GM23338 (cell line): ENCODE measurements around the gene CD2AP. TPM values are rescaled to one million over a fixed set of nuclear protein-coding genes. Genes with fewer than 3 reads are reported as not detected.
"Not testable (repeated sequence)": the region's sequence is repeated elsewhere in the genome, so short reads cannot be mapped to it uniquely, and the experiment has no call there.

Experiments used
- ATAC-seq: fragments of 200-7000 bp; cut with Tn5 transposase; 3 replicates; pipeline ENCODE4 v1.9.1; 2020
- DNase-seq: peaks from one replicate; pipeline ENCODE4 v3.0.0-alpha.2; 2015; ENCODE audit warnings: low spot score
- H2AFZ ChIP-seq: fragments of 200-600 bp; sonication (generic); 2 replicates; pipeline ENCODE4 v1.8.0; 2016; ENCODE audit warnings: antibody characterized with exemption, mild to moderate bottlenecking, moderate library complexity
- H3F3A ChIP-seq: fragments of 200-600 bp; sonication (generic); replicated peaks from 2 replicates; pipeline ENCODE4 v1.8.0; 2017; ENCODE audit warnings: antibody characterized with exemption, mixed run types, low read depth
- H3K27ac ChIP-seq: fragments of 200-600 bp; sonication (generic); 2 replicates; pipeline ENCODE4 v1.6.1; 2016; ENCODE audit warnings: low read depth
- H3K27me3 ChIP-seq: fragments of 200-600 bp; sonication (generic); 2 replicates; pipeline ENCODE4 v1.8.0; 2016; ENCODE audit warnings: mild to moderate bottlenecking, mixed run types, moderate library complexity; ENCODE audit not compliant: insufficient read depth
- H3K36me3 ChIP-seq: fragments of 200-600 bp; sonication (generic); 2 replicates; pipeline ENCODE4 v1.8.0; 2016; ENCODE audit warnings: mild to moderate bottlenecking; ENCODE audit not compliant: insufficient read depth
- H3K4me1 ChIP-seq: fragments of 200-600 bp; sonication (generic); 2 replicates; pipeline ENCODE4 v1.8.0; 2016; ENCODE audit warnings: mild to moderate bottlenecking, moderate library complexity; ENCODE audit not compliant: insufficient read depth
- H3K4me2 ChIP-seq: fragments of 200-600 bp; sonication (generic); 2 replicates; pipeline ENCODE4 v1.7.1; 2017; ENCODE audit warnings: mixed run types
- H3K4me3 ChIP-seq: fragments of 200-600 bp; sonication (generic); 2 replicates; pipeline ENCODE4 v1.6.1; 2016; ENCODE audit warnings: mixed run types
- H3K79me2 ChIP-seq: fragments of 200-600 bp; sonication (generic); replicated peaks from 2 replicates; pipeline ENCODE4 v1.8.0; 2017; ENCODE audit warnings: mild to moderate bottlenecking; ENCODE audit not compliant: insufficient read depth
- H3K9me2 ChIP-seq: fragments of 200-600 bp; sonication (generic); 2 replicates; pipeline ENCODE4 v1.8.0; 2017; ENCODE audit not compliant: insufficient read depth
- H4K20me1 ChIP-seq: fragments of 200-600 bp; sonication (generic); replicated peaks from 2 replicates; pipeline ENCODE4 v1.8.0; 2017; ENCODE audit warnings: mild to moderate bottlenecking; ENCODE audit not compliant: insufficient read depth
- H3K27ac Mint-ChIP-seq: 2 replicates; pipeline ENCODE4 v1.8.0; 2020; ENCODE audit warnings: inconsistent platforms, mild to moderate bottlenecking, moderate library complexity, mixed read lengths
- H3K27me3 Mint-ChIP-seq: 3 replicates; pipeline ENCODE4 v1.8.0; 2022; ENCODE audit warnings: low read depth, mild to moderate bottlenecking, moderate library complexity, mixed read lengths, inconsistent platforms; ENCODE audit not compliant: insufficient read depth, poor library complexity
- H3K36me3 Mint-ChIP-seq: 3 replicates; pipeline ENCODE4 v1.8.0; 2021; ENCODE audit warnings: low read depth, mild to moderate bottlenecking, inconsistent platforms, moderate library complexity, mixed read lengths
- H3K4me1 Mint-ChIP-seq: 3 replicates; pipeline ENCODE4 v1.8.0; 2020; ENCODE audit warnings: mild to moderate bottlenecking, inconsistent platforms, mixed read lengths
- H3K4me3 Mint-ChIP-seq: 3 replicates; pipeline ENCODE4 v1.8.0; 2021; ENCODE audit warnings: moderate library complexity, mild to moderate bottlenecking, inconsistent platforms, mixed read lengths
- H3K9me3 Mint-ChIP-seq: 3 replicates; pipeline ENCODE4 v1.8.0; 2020; ENCODE audit warnings: moderate library complexity, mild to moderate bottlenecking, inconsistent platforms, mixed read lengths
- CREB1 ChIP-seq: fragments of 250-450 bp; sonication (Bioruptor Pico); IDR thresholded peaks from 2 replicates; pipeline ENCODE4 v1.5.0; 2020; ENCODE audit warnings: low read depth, mild to moderate bottlenecking, moderate library complexity
- EZH2 ChIP-seq: fragments of 200-600 bp; sonication (generic); IDR thresholded peaks from one replicate; pipeline ENCODE4 v1.8.0; 2017; ENCODE audit warnings: antibody characterized with exemption, mild to moderate bottlenecking, low read depth; ENCODE audit not compliant: unreplicated experiment
- EZH2phosphoT487 ChIP-seq: fragments of 200-600 bp; sonication (generic); IDR thresholded peaks from one replicate; pipeline ENCODE4 v1.8.1; 2018; ENCODE audit warnings: antibody characterized with exemption; ENCODE audit not compliant: unreplicated experiment
- JUNB ChIP-seq: IDR thresholded peaks from one replicate; pipeline ENCODE4 v1.6.1; 2016; ENCODE audit warnings: antibody characterized with exemption; ENCODE audit not compliant: unreplicated experiment
- REST ChIP-seq: IDR thresholded peaks from one replicate; pipeline ENCODE4 v1.6.1; 2018; ENCODE audit warnings: antibody characterized with exemption; ENCODE audit not compliant: unreplicated experiment
- STAT1 ChIP-seq: IDR thresholded peaks from one replicate; pipeline ENCODE4 v1.6.1; 2016; ENCODE audit warnings: antibody characterized with exemption; ENCODE audit not compliant: unreplicated experiment
- ZNF331 ChIP-seq: fragments of 250-450 bp; sonication (Bioruptor Pico); IDR thresholded peaks from 2 replicates; pipeline ENCODE4 v1.5.0; 2020; ENCODE audit warnings: low read depth, mild to moderate bottlenecking, moderate library complexity
- polyA plus RNA-seq: library from polyadenylated mRNA; unstranded; fragments of >200 nt; fragmentation: Nextera tagmentation; extraction: Ambion mirVana; gene quantifications from 2 replicates; pipeline ENCODE4 v1.2.1, GENCODE V29; 2016
- total RNA-seq: library from RNA; depleted of rRNA; stranded (reverse); fragments of >200 nt; shearing (Covaris generic); gene quantifications from 2 replicates; pipeline ENCODE4 v1.2.3, GENCODE V29; 2014

The CD2AP gene
- total and polyA plus RNA-seq, 2 experiments from 2014 or later = 38.0 to 93.2 TPM

GRCh38 chr6:47646689-47647088 is 169.1 kb downstream of the CD2AP start (continued):
- TF ChIP-seq REST = no peak

GRCh38 chr6:47647188-47647587 is 169.6 kb downstream of the CD2AP start:
- Mint-ChIP-seq H3K27ac (no peak overlapping the region), H3K4me1 (peaks cover 5% of the 10 kb centered on the region; the same call in 2 of the 3 replicates), H3K4me3 (no peak overlapping the region), H3K27me3 (no peaks in the 10 kb centered on the region), H3K36me3 (no peaks in the 10 kb centered on the region), H3K9me3 (no peaks in the 10 kb centered on the region; the same call in 2 of the 3 replicates)
- Histone ChIP-seq H3K36me3 (no peaks in the 10 kb centered on the region), H3K9me2 (0 out of 2 replicates have a peak, but pooled peaks cover 5% of the 10 kb centered on the region), H3K4me2 (no peak overlapping the region), H3K79me2 (no peaks in the 10 kb centered on the region), H2AFZ (no peak overlapping the region), H3K4me1 (peaks cover 8% of the 10 kb centered on the region), H3K27ac (no peak overlapping the region), H3K4me3 (no peak overlapping the region), H4K20me1 (no peaks in the 10 kb centered on the region), H3F3A (no peaks in the 10 kb centered on the region), H3K27me3 (no peaks in the 10 kb centered on the region)
- ATAC-seq (no peak), DNase-seq (no peak)
- TF ChIP-seq EZH2 (no peak), ZNF331 (no peak), EZH2phosphoT487 (no peak), CREB1 (no peak), JUNB (no peak), STAT1 (no peak), REST (no peak)

GRCh38 chr6:47647626-47648025 is 170.0 kb downstream of the CD2AP start:
- not testable (repeated sequence) for H3K4me2 ChIP-seq, H3K27ac Mint-ChIP-seq, H3K36me3 Mint-ChIP-seq, H3K36me3 ChIP-seq, H3K4me3 Mint-ChIP-seq, DNase-seq, H2AFZ ChIP-seq, H3K4me1 ChIP-seq, H3K9me3 Mint-ChIP-seq, H3K9me2 ChIP-seq, H4K20me1 ChIP-seq, H3K4me1 Mint-ChIP-seq, H3K27me3 Mint-ChIP-seq, H3K27ac ChIP-seq, H3K4me3 ChIP-seq, H3K79me2 ChIP-seq, H3K27me3 ChIP-seq, H3F3A ChIP-seq, ATAC-seq
